Measurements from ENCODE around the gene NDUFV2. TPM values are rescaled to one million over a fixed set of nuclear protein-coding genes. Genes with fewer than 3 reads are reported as not detected.

The NDUFV2 gene
- total and polyA plus RNA-seq, 2 experiments from 2014 or later: 111 to 391 TPM

DNA sequence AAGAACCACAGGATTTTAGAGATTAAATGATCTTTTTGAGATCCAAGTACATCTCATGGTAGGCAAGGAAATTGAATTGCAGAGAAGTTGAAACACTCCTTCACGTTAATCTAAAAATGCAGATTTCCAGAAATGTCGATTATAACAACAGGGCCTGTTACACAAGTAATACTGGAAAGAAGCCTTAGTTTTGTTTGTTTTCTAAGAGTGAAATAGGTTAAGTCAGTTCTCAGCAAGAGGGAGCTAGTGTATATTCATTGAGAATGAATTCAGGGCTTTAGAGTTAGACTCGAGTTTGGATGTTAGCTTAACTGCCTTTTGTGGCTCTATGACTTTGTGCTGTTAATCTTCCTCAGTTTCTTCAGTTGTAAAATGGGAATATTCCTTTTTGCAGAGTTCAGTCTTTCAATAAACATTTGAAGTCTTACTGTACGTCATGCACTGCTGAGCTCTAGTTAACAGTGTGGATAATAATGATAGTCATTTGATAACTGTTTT lies 926 bp downstream of the NDUFV2 start:
- H3K27ac ChIP-seq: peak overlapping the region; percentile 98
- H3K9me3 ChIP-seq (ENCODE audit: low read depth): no peaks in the 10 kb centered on the region
- no peaks in the 10 kb centered on the region for H3K36me3 ChIP-seq
- peaks cover 40% of the 10 kb centered on the region for H3K4me1 ChIP-seq (ENCODE audit: low read depth)
- TF ChIP-seq, protein P1, sequence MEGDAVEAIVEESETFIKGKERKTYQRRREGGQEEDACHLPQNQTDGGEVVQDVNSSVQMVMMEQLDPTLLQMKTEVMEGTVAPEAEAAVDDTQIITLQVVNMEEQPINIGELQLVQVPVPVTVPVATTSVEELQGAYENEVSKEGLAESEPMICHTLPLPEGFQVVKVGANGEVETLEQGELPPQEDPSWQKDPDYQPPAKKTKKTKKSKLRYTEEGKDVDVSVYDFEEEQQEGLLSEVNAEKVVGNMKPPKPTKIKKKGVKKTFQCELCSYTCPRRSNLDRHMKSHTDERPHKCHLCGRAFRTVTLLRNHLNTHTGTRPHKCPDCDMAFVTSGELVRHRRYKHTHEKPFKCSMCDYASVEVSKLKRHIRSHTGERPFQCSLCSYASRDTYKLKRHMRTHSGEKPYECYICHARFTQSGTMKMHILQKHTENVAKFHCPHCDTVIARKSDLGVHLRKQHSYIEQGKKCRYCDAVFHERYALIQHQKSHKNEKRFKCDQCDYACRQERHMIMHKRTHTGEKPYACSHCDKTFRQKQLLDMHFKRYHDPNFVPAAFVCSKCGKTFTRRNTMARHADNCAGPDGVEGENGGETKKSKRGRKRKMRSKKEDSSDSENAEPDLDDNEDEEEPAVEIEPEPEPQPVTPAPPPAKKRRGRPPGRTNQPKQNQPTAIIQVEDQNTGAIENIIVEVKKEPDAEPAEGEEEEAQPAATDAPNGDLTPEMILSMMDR (IDR thresholded peaks at IDR 0.05; ENCODE audit: low read depth, low read length): peak; percentile 7
- DNase-seq (ENCODE audit: low read depth in 1 of 2, low spot score in 1 of 2): peak in 1 of 2 donors; percentile 30
- H3K4me3 ChIP-seq: peak overlapping the region; percentile 64
- H3K27me3 ChIP-seq: no peaks in the 10 kb centered on the region

DNA sequence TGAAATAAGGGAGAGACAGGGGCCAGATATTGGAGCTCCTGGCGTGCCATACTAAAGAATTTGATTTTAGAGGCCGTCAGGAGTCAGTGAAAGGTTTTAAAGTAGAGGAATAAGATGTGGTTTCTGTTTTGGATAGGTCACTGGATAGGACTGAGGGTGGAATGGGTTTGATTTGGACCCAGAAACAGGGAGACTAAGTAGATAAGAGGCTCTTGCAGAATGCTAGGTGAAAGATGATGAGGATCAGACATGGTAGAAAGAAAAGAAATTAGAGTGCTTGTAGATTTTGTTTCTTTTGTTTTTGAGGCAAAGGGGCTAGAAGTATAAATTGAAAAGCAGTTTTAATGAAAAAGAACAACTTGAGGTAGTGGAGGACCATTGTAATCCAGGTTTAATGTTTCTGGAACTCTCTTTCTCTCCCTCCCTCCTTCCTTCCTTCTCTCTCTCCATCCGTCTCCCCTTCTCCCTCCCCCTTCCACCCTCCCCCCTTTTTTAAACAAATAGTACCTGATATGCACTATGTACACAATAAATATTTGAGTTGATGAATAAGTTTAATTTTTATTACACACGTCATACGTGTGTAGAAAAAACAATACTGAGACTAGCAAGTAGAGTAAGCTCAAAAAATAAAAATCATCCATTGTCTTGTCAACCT lies 1.9 kb downstream of the NDUFV2 start:
- no peak for DNase-seq (ENCODE audit: low read depth in 1 of 2, low spot score in 1 of 2)
- H3K36me3 ChIP-seq: no peaks in the 10 kb centered on the region
- H3K27me3 ChIP-seq: no peaks in the 10 kb centered on the region
- TF ChIP-seq, protein P1 (IDR thresholded peaks at IDR 0.05; ENCODE audit: low read depth, low read length): no peak
- peaks cover 45% of the 10 kb centered on the region for H3K4me1 ChIP-seq (ENCODE audit: low read depth)
- H3K9me3 ChIP-seq (ENCODE audit: low read depth): no peaks in the 10 kb centered on the region
- peak overlapping the region; percentile 64 for H3K4me3 ChIP-seq
- H3K27ac ChIP-seq: peak overlapping the region; percentile 98

DNA sequence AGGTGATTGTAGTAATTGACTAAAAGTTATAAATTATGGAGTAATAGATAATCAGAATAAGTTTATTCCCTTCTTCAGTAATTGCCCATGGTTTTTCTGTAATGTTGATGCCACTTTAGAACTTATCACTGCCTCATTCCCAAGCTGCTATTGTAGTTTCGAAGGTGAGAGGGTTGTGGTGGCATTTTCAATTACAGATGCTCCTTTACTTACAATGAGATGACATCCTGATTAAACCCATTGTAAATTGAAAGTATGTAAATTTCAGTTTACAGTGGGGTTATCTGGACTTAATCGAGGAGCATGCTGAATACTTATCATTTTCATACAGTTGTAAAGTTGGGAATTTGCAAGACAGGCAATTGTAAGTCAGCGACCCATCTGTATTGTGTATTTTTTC lies 2.9 kb downstream of the NDUFV2 start:
- TF ChIP-seq, protein P1 (IDR thresholded peaks at IDR 0.05; ENCODE audit: low read depth, low read length): no peak
- no peak for DNase-seq (ENCODE audit: low read depth in 1 of 2, low spot score in 1 of 2)
- Histone ChIP-seq H3K27me3 (no peaks in the 10 kb centered on the region), H3K4me1 (ENCODE audit: low read depth) (peaks cover 55% of the 10 kb centered on the region), H3K36me3 (no peaks in the 10 kb centered on the region), H3K27ac (peak overlapping the region; percentile 63), H3K9me3 (ENCODE audit: low read depth) (no peaks in the 10 kb centered on the region), H3K4me3 (peak overlapping the region; percentile 64)

DNA sequence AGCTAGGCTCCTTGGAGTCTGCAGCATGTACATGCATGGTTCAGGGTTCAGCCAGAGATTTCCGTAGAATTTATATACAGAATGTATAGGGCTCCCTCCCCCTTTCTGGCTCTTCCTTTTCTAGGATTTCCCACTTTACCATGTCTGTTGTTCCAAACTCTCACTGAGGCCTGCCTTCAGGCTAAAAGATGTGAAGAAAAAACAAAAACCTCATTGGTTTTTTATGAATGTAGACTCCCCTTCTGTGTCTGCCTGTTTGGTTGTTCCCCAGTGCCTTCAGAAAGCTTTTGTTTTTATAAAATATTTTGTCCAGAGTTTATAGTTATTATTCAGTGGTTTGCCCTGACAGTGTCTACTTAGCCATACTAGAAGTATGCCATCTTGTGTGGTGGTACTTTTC lies 3.6 kb downstream of the NDUFV2 start:
- H3K4me3 ChIP-seq: no peak overlapping the region
- H3K4me1 ChIP-seq (ENCODE audit: low read depth): peaks cover 55% of the 10 kb centered on the region
- no peaks in the 10 kb centered on the region for H3K36me3 ChIP-seq
- no peaks in the 10 kb centered on the region for H3K9me3 ChIP-seq (ENCODE audit: low read depth)
- TF ChIP-seq, protein P1 (IDR thresholded peaks at IDR 0.05; ENCODE audit: low read depth, low read length): no peak
- H3K27me3 ChIP-seq: no peaks in the 10 kb centered on the region
- H3K27ac ChIP-seq: peak overlapping the region; percentile 63
- no peak for DNase-seq (ENCODE audit: low read depth in 1 of 2, low spot score in 1 of 2)

DNA sequence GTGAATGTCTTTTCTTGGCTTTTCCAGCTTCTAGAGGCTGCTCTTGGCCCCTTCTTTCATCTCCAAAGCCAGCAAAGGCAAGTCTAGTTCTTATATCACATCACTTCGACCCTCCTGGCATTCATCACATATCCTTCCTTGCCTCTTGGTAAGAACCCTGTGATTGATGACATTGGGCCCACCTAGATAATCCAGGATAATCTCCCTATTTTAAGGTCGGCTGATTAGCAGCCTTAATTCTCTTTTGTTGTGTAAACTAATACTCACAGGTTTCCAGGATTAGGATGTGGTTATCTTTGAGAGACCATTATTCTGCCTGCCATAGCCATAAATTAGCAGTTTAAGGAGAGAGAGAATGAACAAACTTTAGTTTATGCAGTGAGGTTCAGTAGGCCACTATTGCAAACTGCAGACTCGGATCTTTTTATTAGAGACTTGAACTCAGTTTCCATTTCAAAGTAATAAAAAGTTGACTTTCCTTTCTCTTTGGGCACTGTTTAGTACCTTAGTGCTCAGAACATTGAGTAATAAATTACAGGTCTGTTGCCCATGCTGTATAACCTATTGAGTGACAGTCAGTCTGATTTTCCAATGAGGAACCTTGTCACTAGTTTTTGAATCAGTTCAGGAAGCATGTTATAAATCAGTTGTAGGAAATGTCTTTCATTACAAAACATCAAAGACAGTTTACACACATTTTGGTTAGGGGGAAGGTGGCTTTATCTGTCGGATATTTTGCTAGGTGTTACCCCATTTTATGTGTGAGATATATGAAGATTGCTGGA lies 4.5 kb downstream of the NDUFV2 start:
- peak overlapping the region; percentile 63 for H3K27ac ChIP-seq
- H3K9me3 ChIP-seq (ENCODE audit: low read depth): no peaks in the 10 kb centered on the region
- H3K36me3 ChIP-seq: no peaks in the 10 kb centered on the region
- H3K4me3 ChIP-seq: no peak overlapping the region
- no peaks in the 10 kb centered on the region for H3K27me3 ChIP-seq
- peaks cover 51% of the 10 kb centered on the region for H3K4me1 ChIP-seq (ENCODE audit: low read depth)
- TF ChIP-seq, protein P1 (IDR thresholded peaks at IDR 0.05; ENCODE audit: low read depth, low read length): no peak
- DNase-seq (ENCODE audit: low read depth in 1 of 2, low spot score in 1 of 2): no peak

All from cardiac muscle cell (in vitro differentiated cells and primary cell).